ENCODE data around the gene RSPO1.
A peak's percentile ranks its signal among the peaks of the same experiment; 100 is the strongest.

DNA sequence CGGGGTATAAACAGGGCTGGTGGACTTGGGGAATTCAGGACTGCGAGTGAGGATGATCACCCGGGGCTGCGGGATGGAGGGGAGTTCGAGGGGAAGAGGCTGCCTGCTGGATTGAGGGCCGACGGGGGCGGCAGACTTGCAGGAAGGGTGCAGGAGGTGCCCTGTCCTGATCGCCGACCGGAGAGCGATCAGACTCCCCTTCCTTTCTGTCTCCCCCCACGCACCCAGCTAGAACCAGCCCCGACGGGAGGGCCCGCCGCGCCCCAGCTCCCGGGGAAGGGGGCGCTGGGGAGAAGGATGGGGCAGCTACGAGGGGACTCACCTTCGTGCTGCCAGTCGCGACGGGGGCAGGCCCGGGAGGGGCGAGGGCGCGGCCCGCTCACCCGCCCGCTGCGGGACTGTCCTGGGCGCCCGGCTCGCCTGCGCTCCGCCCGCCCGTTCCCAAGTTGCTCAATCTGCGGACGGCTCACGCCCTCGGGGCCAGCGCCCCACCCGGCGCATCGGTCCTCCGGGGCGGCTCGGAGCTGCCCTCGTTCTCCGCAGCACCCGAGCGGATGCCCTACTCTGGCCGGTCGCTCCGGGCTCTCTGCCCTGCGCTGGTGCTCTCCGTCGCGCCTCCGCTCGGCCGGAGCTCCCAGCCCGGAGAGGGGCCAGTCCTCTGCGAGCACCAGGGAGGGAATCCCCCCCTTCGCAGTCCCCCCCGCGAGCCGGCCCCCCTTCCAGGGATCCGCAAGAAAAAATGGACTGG is at the start of gene RSPO1:
- TF ChIP-seq RFX5 (IDR thresholded peaks at IDR 0.05) (no peak), CEBPB (IDR thresholded peaks at IDR 0.05) (peak in 1 of 2 experiments; percentile 18; a peak in 1 of 4 replicates), CHD2 (IDR thresholded peaks at IDR 0.05; ENCODE audit: low read length, partially characterized antibody) (no peak)
